GM12878 (cell line): Measurements from ENCODE around the gene OPN1LW. TPM values are rescaled to one million over a fixed set of nuclear protein-coding genes. Genes with fewer than 3 reads are reported as not detected.
"Not testable (repeated sequence)": the region's sequence is repeated elsewhere in the genome, so short reads cannot be mapped to it uniquely, and the experiment has no call there.

ENCODE experiments used
- ATAC-seq: fragments of 200-7000 bp; cut with Tn5 transposase; 3 replicates; pipeline ENCODE4 v1.9.1; 2020; ENCODE audit warnings: mild to moderate bottlenecking, moderate library complexity
- BruUV-seq: library from RNA; stranded (reverse); fragments of 400-500 nt; replicated peaks from 2 replicates; lab custom pipeline; 2021; lab: Mats Ljungman, UMichigan
- CTCF ChIA-PET: fragments of 300-600 bp; sonication (Branson Sonifier 250); formaldehyde crosslinking; extraction: SDS; loops from one replicate; lab custom pipeline; 2021; ENCODE audit warnings: inconsistent platforms; lab: Yijun Ruan, JAX
- POLR2A ChIA-PET: fragments of 350-600 bp; formaldehyde crosslinking; extraction: SDS; loops from one replicate; lab custom pipeline; 2021; ENCODE audit warnings: inconsistent platforms; lab: Charles Lee
- RAD21 ChIA-PET: fragments of 300-600 bp; sonication (Branson Sonifier 250); formaldehyde crosslinking; loops from one replicate; lab custom pipeline; 2023; ENCODE audit warnings: antibody characterized with exemption; ENCODE audit not compliant: unreplicated experiment; lab: Charles Lee
- SMC1A ChIA-PET: fragments of 300-600 bp; sonication (Branson Sonifier 250); formaldehyde crosslinking; loops from one replicate; lab custom pipeline; 2023; ENCODE audit not compliant: unreplicated experiment, uncharacterized antibody; lab: Charles Lee
- DNase-seq: peaks from one replicate; pipeline ENCODE4 v3.0.0-alpha.2; 2011; ENCODE audit warnings: low read depth, low spot score
- FAIRE-seq: peaks from 3 replicates; lab custom pipeline; 2011; peaks lifted over from hg19 to GRCh38; lab: Jason Lieb, UNC
- H2AFZ ChIP-seq: 2 replicates; pipeline ENCODE4 v1.6.0; 2011; ENCODE audit warnings: low read depth, low read length, control low read depth; ENCODE audit not compliant: control insufficient read depth
- H3K27ac ChIP-seq: 2 replicates; pipeline ENCODE4 v1.5.1; 2011; ENCODE audit warnings: control low read depth; ENCODE audit not compliant: control insufficient read depth, insufficient read depth
- H3K27me3 ChIP-seq, 2 experiments: replicated peaks in 1 of 2; 2 replicates each; pipeline versions ENCODE4 v1.6.0 to v1.6.1; 2011; ENCODE audit warnings: low read length in 1 of 2; ENCODE audit not compliant: control insufficient read depth in 2 of 2, insufficient read depth in 2 of 2
- H3K36me3 ChIP-seq, 2 experiments: 2 replicates each; pipeline ENCODE4 v1.5.1; 2011; ENCODE audit warnings: low read length in 1 of 2; ENCODE audit not compliant: control insufficient read depth in 2 of 2, insufficient read depth in 2 of 2
- H3K4me1 ChIP-seq: 2 replicates; pipeline ENCODE4 v1.6.1; 2011; ENCODE audit warnings: mild to moderate bottlenecking, low read length, moderate library complexity, mixed read lengths; ENCODE audit not compliant: control insufficient read depth, insufficient read depth
- H3K4me2 ChIP-seq: 2 replicates; pipeline ENCODE4 v1.6.0; 2011; ENCODE audit warnings: control low read depth; ENCODE audit not compliant: control insufficient read depth, insufficient read depth
- H3K4me3 ChIP-seq: fragments of 200-600 bp; sonication (generic); 2 replicates; pipeline ENCODE4 v1.5.1; 2016
- H3K79me2 ChIP-seq: 2 replicates; pipeline ENCODE4 v1.6.0; 2011; ENCODE audit warnings: low read length; ENCODE audit not compliant: control insufficient read depth, insufficient read depth
- H3K9ac ChIP-seq: 2 replicates; pipeline ENCODE4 v1.8.0; 2011; ENCODE audit warnings: low read length, control low read depth, mixed read lengths; ENCODE audit not compliant: control insufficient read depth, insufficient read depth
- H3K9me3 ChIP-seq: replicated peaks from 3 replicates; pipeline ENCODE4 v1.5.1; 2011; ENCODE audit warnings: mild to moderate bottlenecking, low read length; ENCODE audit not compliant: control insufficient read depth, insufficient read depth
- H4K20me1 ChIP-seq: 2 replicates; pipeline ENCODE4 v1.6.0; 2011; ENCODE audit not compliant: control insufficient read depth, insufficient read depth
- WGBS: methylation state at CpG from one replicate; pipeline ENCODE4 v1.1.6; 2016; ENCODE audit warnings: low lambda C conversion rate; ENCODE audit not compliant: insufficient replicate concordance, insufficient coverage; ENCODE audit errors: missing lambda C conversion rate; 5-methylcytosine and 5-hydroxymethylcytosine counted together
- in situ Hi-C: fragments of 300-500 bp; cut with MboI; formaldehyde crosslinking; loops from 9 replicates; pipeline ENCODE4 v1.14.3; 2018; ENCODE audit warnings: mixed read lengths
- intact Hi-C: fragments of 100-400 bp; cut with micrococcal nuclease; formaldehyde crosslinking; loops from one replicate; pipeline ENCODE4 v1.14.2; 2022; ENCODE audit not compliant: unreplicated experiment
- polyA plus RNA-seq, 11 experiments: library from polyadenylated mRNA; depleted of rRNA in 4 of 11; unstranded in 6 of 11; stranded (reverse) in 5 of 11; fragments of >200 nt; fragmentation: Nextera tagmentation in 4 of 11; fragmentation: Illumina TruSeq in 1 of 11; extraction: Ambion mirVana in 4 of 11; extraction: Trizol in 1 of 11; gene quantifications; 1 replicate in 1 of 11; 2 replicates in 10 of 11; pipeline versions ENCODE4 v1.2.1 to v1.2.3, GENCODE V29; 2011 to 2016; ENCODE audit warnings: inconsistent platforms in 2 of 11, missing spikeins in 2 of 11, low read depth in 1 of 11
- total RNA-seq, 4 experiments: library from RNA; depleted of rRNA in 3 of 4; stranded (reverse); fragments of >200 nt in 3 of 4; fragmentation: Illumina TruSeq in 1 of 4; extraction: Trizol in 1 of 4; gene quantifications; 2 replicates each; pipeline versions ENCODE4 v1.2.1 to v1.2.3, GENCODE V29; 2013 to 2021

Gene OPN1LW
- total and polyA plus RNA-seq, 10 of the 15 experiments (the other 5 are each of a cell fraction or from before 2014, with no cell fraction given), result not detected

DNA sequence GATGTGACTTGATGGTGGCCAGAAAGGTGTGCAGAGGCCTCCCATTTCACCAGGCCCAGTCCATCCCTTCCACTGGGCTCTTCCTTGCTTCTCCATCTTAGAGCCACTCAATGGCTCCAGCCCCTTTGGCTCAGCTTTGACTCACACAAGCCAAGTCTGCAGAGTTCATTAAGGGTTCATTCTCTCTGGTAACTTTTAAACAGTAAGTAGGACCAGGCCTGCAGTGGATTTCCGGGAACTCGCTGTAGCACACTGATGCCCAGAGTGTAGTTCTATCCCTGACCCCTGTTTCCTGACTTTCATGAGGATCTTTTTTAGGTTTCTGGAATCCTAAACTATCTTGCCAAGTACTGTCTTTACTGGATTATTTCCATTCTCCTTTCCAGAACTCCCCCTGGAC, 50.3 kb downstream of the OPN1LW start:
- POLR2A ChIA-PET, H3K4me3 ChIP-seq, H3K27me3 ChIP-seq, intact Hi-C loops, H2AFZ ChIP-seq, RAD21 ChIA-PET, H3K9me3 ChIP-seq, H3K27ac ChIP-seq, H3K9ac ChIP-seq, BruUV-seq, FAIRE-seq, CTCF ChIA-PET, H3K36me3 ChIP-seq, H3K79me2 ChIP-seq, H3K4me1 ChIP-seq, H4K20me1 ChIP-seq, DNase-seq, H3K4me2 ChIP-seq, SMC1A ChIA-PET, in situ Hi-C loops, ATAC-seq: not testable (repeated sequence)
- WGBS, result no CpG with 5 or more reads among the region's 2 CpGs

DNA sequence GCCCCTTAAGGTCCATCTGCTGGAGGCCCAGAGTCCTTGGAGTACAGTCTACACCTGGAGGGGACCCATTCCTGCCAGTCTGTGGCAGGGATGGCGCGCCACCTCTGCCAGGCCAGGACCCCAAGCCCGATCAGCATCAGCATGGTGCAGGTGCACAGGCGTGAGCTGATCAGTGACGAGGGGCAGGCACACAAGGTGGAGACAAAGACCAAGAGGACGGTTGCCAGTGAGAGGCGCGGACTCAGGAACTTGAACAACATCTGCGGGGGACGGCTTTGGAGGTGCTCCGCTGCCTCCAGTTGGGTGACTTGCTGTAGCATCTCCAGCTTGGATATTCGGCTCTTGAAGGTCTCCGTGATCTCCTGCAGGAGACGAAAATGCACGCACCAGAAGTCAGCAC, 52.4 kb downstream of the OPN1LW start:
- H3K27ac ChIP-seq, H3K27me3 ChIP-seq, BruUV-seq, intact Hi-C loops, CTCF ChIA-PET, FAIRE-seq, POLR2A ChIA-PET, H3K9me3 ChIP-seq, H3K36me3 ChIP-seq, RAD21 ChIA-PET, H2AFZ ChIP-seq, DNase-seq, H3K4me1 ChIP-seq, H3K4me3 ChIP-seq, H4K20me1 ChIP-seq, H3K79me2 ChIP-seq, H3K4me2 ChIP-seq, SMC1A ChIA-PET, in situ Hi-C loops, H3K9ac ChIP-seq, ATAC-seq: not testable (repeated sequence)
- no CpG with 5 or more reads among the region's 15 CpGs for WGBS

Other genes with a start within 250 kb of the OPN1LW start
Only the 7 nearest of the 15 such genes appear.
- gene IRAK1, start 124.3 kb upstream of the OPN1LW start, total RNA-seq (2014; rRNA removed), result 63.2 and 77.8 TPM in 2 replicates
- 37.6 and 42.3 TPM in 2 replicates for gene IRAK1, start 124.3 kb upstream of the OPN1LW start, total RNA-seq (2014; rRNA removed; fragmentation: Illumina TruSeq; extraction: Trizol)
- gene IRAK1, start 124.3 kb upstream of the OPN1LW start, total RNA-seq (2021), result 106 and 136 TPM in 2 replicates
- gene IRAK1, start 124.3 kb upstream of the OPN1LW start, polyA plus RNA-seq (2011; rRNA removed), result 19.0 and 27.8 TPM in 2 replicates
- 9.4 and 32.7 TPM in 2 replicates for gene IRAK1, start 124.3 kb upstream of the OPN1LW start, polyA plus RNA-seq (2014; fragmentation: Illumina TruSeq; extraction: Trizol)
- gene IRAK1, start 124.3 kb upstream of the OPN1LW start, polyA plus RNA-seq (2014; fragmentation: Nextera tagmentation; extraction: Ambion mirVana), result 10 to 100 TPM in 1 of 2 experiments, 1 to 10 TPM in 1; 4.2 to 15.1 TPM
- 89.9 and 107 TPM in 2 replicates for gene IRAK1, start 124.3 kb upstream of the OPN1LW start, polyA plus RNA-seq (2014; rRNA removed)
- gene IRAK1, start 124.3 kb upstream of the OPN1LW start, polyA plus RNA-seq (2016; fragmentation: Nextera tagmentation; extraction: Ambion mirVana), result 10 to 100 TPM; 36.8 to 82.4 TPM
- 14.6 and 14.9 TPM in 2 replicates for gene MECP2, start 46.5 kb upstream of the OPN1LW start, total RNA-seq (2014; rRNA removed)
- gene MECP2, start 46.5 kb upstream of the OPN1LW start, total RNA-seq (2014; rRNA removed; fragmentation: Illumina TruSeq; extraction: Trizol), result 14.7 and 15.2 TPM in 2 replicates
- gene MECP2, start 46.5 kb upstream of the OPN1LW start, total RNA-seq (2021), result 31.8 and 32.7 TPM in 2 replicates
- gene MECP2, start 46.5 kb upstream of the OPN1LW start, polyA plus RNA-seq (2011; rRNA removed), result 12.4 and 16.0 TPM in 2 replicates
- 8.0 and 12.4 TPM in 2 replicates for gene MECP2, start 46.5 kb upstream of the OPN1LW start, polyA plus RNA-seq (2014; fragmentation: Illumina TruSeq; extraction: Trizol)
- 1 to 10 TPM; 1.3 to 2.0 TPM for gene MECP2, start 46.5 kb upstream of the OPN1LW start, polyA plus RNA-seq (2014; fragmentation: Nextera tagmentation; extraction: Ambion mirVana)
- 16.4 and 16.7 TPM in 2 replicates for gene MECP2, start 46.5 kb upstream of the OPN1LW start, polyA plus RNA-seq (2014; rRNA removed)
- 10 to 100 TPM; 10.0 to 11.1 TPM for gene MECP2, start 46.5 kb upstream of the OPN1LW start, polyA plus RNA-seq (2016; fragmentation: Nextera tagmentation; extraction: Ambion mirVana)
- gene OPN1MW, start 38.4 kb downstream of the OPN1LW start, total RNA-seq (2014; rRNA removed), result not detected in 2 replicates
- not detected in 2 replicates for gene OPN1MW, start 38.4 kb downstream of the OPN1LW start, total RNA-seq (2014; rRNA removed; fragmentation: Illumina TruSeq; extraction: Trizol)
- not detected in 2 replicates for gene OPN1MW, start 38.4 kb downstream of the OPN1LW start, total RNA-seq (2021)
- not detected in 2 replicates for gene OPN1MW, start 38.4 kb downstream of the OPN1LW start, polyA plus RNA-seq (2011; rRNA removed)
- not detected in 2 replicates for gene OPN1MW, start 38.4 kb downstream of the OPN1LW start, polyA plus RNA-seq (2014; fragmentation: Illumina TruSeq; extraction: Trizol)
- not detected for gene OPN1MW, start 38.4 kb downstream of the OPN1LW start, polyA plus RNA-seq (2014; fragmentation: Nextera tagmentation; extraction: Ambion mirVana)
- not detected in 2 replicates for gene OPN1MW, start 38.4 kb downstream of the OPN1LW start, polyA plus RNA-seq (2014; rRNA removed)
- gene OPN1MW, start 38.4 kb downstream of the OPN1LW start, polyA plus RNA-seq (2016; fragmentation: Nextera tagmentation; extraction: Ambion mirVana), result not detected
- not detected in 2 replicates for gene OPN1MW2, start 75.5 kb downstream of the OPN1LW start, total RNA-seq (2014; rRNA removed)
- not detected in 2 replicates for gene OPN1MW2, start 75.5 kb downstream of the OPN1LW start, total RNA-seq (2014; rRNA removed; fragmentation: Illumina TruSeq; extraction: Trizol)
- gene OPN1MW2, start 75.5 kb downstream of the OPN1LW start, total RNA-seq (2021), result not detected in 2 replicates
- gene OPN1MW2, start 75.5 kb downstream of the OPN1LW start, polyA plus RNA-seq (2011; rRNA removed), result not detected in 2 replicates
- not detected in 2 replicates for gene OPN1MW2, start 75.5 kb downstream of the OPN1LW start, polyA plus RNA-seq (2014; fragmentation: Illumina TruSeq; extraction: Trizol)
- gene OPN1MW2, start 75.5 kb downstream of the OPN1LW start, polyA plus RNA-seq (2014; fragmentation: Nextera tagmentation; extraction: Ambion mirVana), result not detected
- not detected in 2 replicates for gene OPN1MW2, start 75.5 kb downstream of the OPN1LW start, polyA plus RNA-seq (2014; rRNA removed)
- not detected for gene OPN1MW2, start 75.5 kb downstream of the OPN1LW start, polyA plus RNA-seq (2016; fragmentation: Nextera tagmentation; extraction: Ambion mirVana)
- gene OPN1MW3, start 113.3 kb downstream of the OPN1LW start, total RNA-seq (2014; rRNA removed), result not detected in 2 replicates
- gene OPN1MW3, start 113.3 kb downstream of the OPN1LW start, total RNA-seq (2014; rRNA removed; fragmentation: Illumina TruSeq; extraction: Trizol), result not detected in 2 replicates
- gene OPN1MW3, start 113.3 kb downstream of the OPN1LW start, total RNA-seq (2021), result not detected in 2 replicates
- gene OPN1MW3, start 113.3 kb downstream of the OPN1LW start, polyA plus RNA-seq (2011; rRNA removed), result not detected in 2 replicates
- gene OPN1MW3, start 113.3 kb downstream of the OPN1LW start, polyA plus RNA-seq (2014; fragmentation: Illumina TruSeq; extraction: Trizol), result not detected in 2 replicates
- not detected for gene OPN1MW3, start 113.3 kb downstream of the OPN1LW start, polyA plus RNA-seq (2014; fragmentation: Nextera tagmentation; extraction: Ambion mirVana)
- not detected in 2 replicates for gene OPN1MW3, start 113.3 kb downstream of the OPN1LW start, polyA plus RNA-seq (2014; rRNA removed)
- gene OPN1MW3, start 113.3 kb downstream of the OPN1LW start, polyA plus RNA-seq (2016; fragmentation: Nextera tagmentation; extraction: Ambion mirVana), result not detected
- not detected in 2 replicates for gene TEX28, start 150.9 kb downstream of the OPN1LW start, total RNA-seq (2014; rRNA removed)
- gene TEX28, start 150.9 kb downstream of the OPN1LW start, total RNA-seq (2014; rRNA removed; fragmentation: Illumina TruSeq; extraction: Trizol), result not detected in 2 replicates
- gene TEX28, start 150.9 kb downstream of the OPN1LW start, total RNA-seq (2021), result not detected in 2 replicates
- not detected in 2 replicates for gene TEX28, start 150.9 kb downstream of the OPN1LW start, polyA plus RNA-seq (2011; rRNA removed)
- gene TEX28, start 150.9 kb downstream of the OPN1LW start, polyA plus RNA-seq (2014; fragmentation: Illumina TruSeq; extraction: Trizol), result not detected in 2 replicates
- gene TEX28, start 150.9 kb downstream of the OPN1LW start, polyA plus RNA-seq (2014; fragmentation: Nextera tagmentation; extraction: Ambion mirVana), result not detected
- not detected in 2 replicates for gene TEX28, start 150.9 kb downstream of the OPN1LW start, polyA plus RNA-seq (2014; rRNA removed)
- not detected for gene TEX28, start 150.9 kb downstream of the OPN1LW start, polyA plus RNA-seq (2016; fragmentation: Nextera tagmentation; extraction: Ambion mirVana)
- not detected in 2 replicates for gene TKTL1, start 151.6 kb downstream of the OPN1LW start, total RNA-seq (2014; rRNA removed)
- not detected in 2 replicates for gene TKTL1, start 151.6 kb downstream of the OPN1LW start, total RNA-seq (2014; rRNA removed; fragmentation: Illumina TruSeq; extraction: Trizol)
- not detected in 2 replicates for gene TKTL1, start 151.6 kb downstream of the OPN1LW start, total RNA-seq (2021)
- 0.07 TPM in 1 of 2 replicates, not detected in the other for gene TKTL1, start 151.6 kb downstream of the OPN1LW start, polyA plus RNA-seq (2011; rRNA removed)
- 0.01 TPM in 1 of 2 replicates, not detected in the other for gene TKTL1, start 151.6 kb downstream of the OPN1LW start, polyA plus RNA-seq (2014; fragmentation: Illumina TruSeq; extraction: Trizol)
- gene TKTL1, start 151.6 kb downstream of the OPN1LW start, polyA plus RNA-seq (2014; fragmentation: Nextera tagmentation; extraction: Ambion mirVana), result not detected
- not detected in 2 replicates for gene TKTL1, start 151.6 kb downstream of the OPN1LW start, polyA plus RNA-seq (2014; rRNA removed)
- gene TKTL1, start 151.6 kb downstream of the OPN1LW start, polyA plus RNA-seq (2016; fragmentation: Nextera tagmentation; extraction: Ambion mirVana), result not detected